Activated CD4-positive, alpha-beta T cell treated with anti-CD3 and anti-CD28 coated beads, Interleukin-2, amount 50 U/mL, for 24 hours (primary cell): ENCODE data around the gene CD34.
"Not testable (repeated sequence)": the region's sequence is repeated elsewhere in the genome, so short reads cannot be mapped to it uniquely, and the experiment has no call there.

Source experiments
- DNase-seq, 2 donors: peaks; one replicate each; pipeline ENCODE4 v3.0.0-alpha.2; 2020; ENCODE audit warnings: low read depth in 1 of 2, low spot score in 1 of 2

Gene CD34

GRCh38 chr1:207910591-207911354 lies at the start of gene CD34:
TSS of gene CD34 (minus strand) at chr1:207911125. CDS start at chr1:207911080, 45 bp downstream.
- DNase-seq, result no peak

- DNase-seq, result no peak
Measured at GRCh38 chr1:207960346-207960745, 49.4 kb upstream of the CD34 start.

- no peak for DNase-seq
Measured at GRCh38 chr1:207959910-207960309, 49.0 kb upstream of the CD34 start.

GRCh38 chr1:207959141-207959825 lies 48.4 kb upstream of the CD34 start:
- DNase-seq, result no peak

- no peak for DNase-seq
Measured at GRCh38 chr1:207958376-207959139, 47.6 kb upstream of the CD34 start.

- no peak for DNase-seq
Measured at GRCh38 chr1:207956986-207957385, 46.1 kb upstream of the CD34 start.

- no peak for DNase-seq
Measured at GRCh38 chr1:207954104-207954503, 43.2 kb upstream of the CD34 start.

GRCh38 chr1:207952617-207953542 lies 42.0 kb upstream of the CD34 start:
- no peak for DNase-seq

GRCh38 chr1:207951652-207952051 lies 40.7 kb upstream of the CD34 start:
- DNase-seq, result no peak

GRCh38 chr1:207950750-207951149 lies 39.8 kb upstream of the CD34 start:
- DNase-seq, result no peak

GRCh38 chr1:207949571-207950195 lies 38.8 kb upstream of the CD34 start:
- no peak for DNase-seq

GRCh38 chr1:207948536-207949250 lies 37.8 kb upstream of the CD34 start:
- no peak for DNase-seq

GRCh38 chr1:207946756-207947155 lies 35.8 kb upstream of the CD34 start:
- no peak for DNase-seq

GRCh38 chr1:207944571-207944970 lies 33.6 kb upstream of the CD34 start:
- no peak for DNase-seq

- DNase-seq, result not testable (repeated sequence)
Measured at GRCh38 chr1:207942337-207942741, 31.4 kb upstream of the CD34 start.

GRCh38 chr1:207941665-207942064 lies 30.7 kb upstream of the CD34 start:
- DNase-seq, result no peak

- DNase-seq, result no peak
Measured at GRCh38 chr1:207938016-207938415, 27.1 kb upstream of the CD34 start.

- no peak for DNase-seq
Measured at GRCh38 chr1:207937204-207937603, 26.3 kb upstream of the CD34 start.

GRCh38 chr1:207935166-207935583 lies 24.2 kb upstream of the CD34 start:
- no peak for DNase-seq
